WTC11 (cell line): ENCODE measurements around the gene ABCA13. TPM values are rescaled to one million over a fixed set of nuclear protein-coding genes. Genes with fewer than 3 reads are reported as not detected.

Experiments used
- ATAC-seq: fragments of 200-7000 bp; cut with Tn5 transposase; 2 replicates; pipeline ENCODE4 v1.10.0; 2021; ENCODE audit warnings: mild to moderate bottlenecking, moderate library complexity
- CTCF ChIA-PET: fragments of 300-600 bp; sonication (Branson Sonifier 250); formaldehyde crosslinking; loops from one replicate; lab custom pipeline; 2021; ENCODE audit warnings: antibody characterized with exemption; lab: Charles Lee
- POLR2A ChIA-PET: fragments of 350-600 bp; sonication (Branson Sonifier 250); formaldehyde crosslinking; loops from one replicate; lab custom pipeline; 2021; ENCODE audit warnings: antibody characterized with exemption; lab: Charles Lee
- DNase-seq: peaks from one replicate; pipeline ENCODE4 v3.0.0; 2021; ENCODE audit warnings: low spot score
- H3K27ac Mint-ChIP-seq: 2 replicates; pipeline ENCODE4 v1.8.0; 2021; ENCODE audit warnings: mixed read lengths
- H3K27me3 Mint-ChIP-seq: 2 replicates; pipeline ENCODE4 v1.8.0; 2021; ENCODE audit warnings: low read depth, mild to moderate bottlenecking, moderate library complexity, mixed read lengths
- H3K36me3 Mint-ChIP-seq: 2 replicates; pipeline ENCODE4 v1.8.0; 2021; ENCODE audit warnings: mixed read lengths
- H3K4me1 Mint-ChIP-seq: 2 replicates; pipeline ENCODE4 v1.8.0; 2022; ENCODE audit warnings: mixed read lengths
- H3K4me3 Mint-ChIP-seq: 2 replicates; pipeline ENCODE4 v1.8.0; 2021; ENCODE audit warnings: mild to moderate bottlenecking, moderate library complexity, mixed read lengths
- H3K9me3 Mint-ChIP-seq: 2 replicates; pipeline ENCODE4 v1.8.0; 2021; ENCODE audit warnings: mixed read lengths
- ATF3 ChIP-seq: sonication (generic); formaldehyde crosslinking; conservative IDR thresholded peaks from 2 replicates; pipeline ENCODE4 v1.8.1; 2022; ENCODE audit warnings: mild to moderate bottlenecking, missing genetic modification reagents
- CREM ChIP-seq: sonication (generic); formaldehyde crosslinking; IDR thresholded peaks from 2 replicates; pipeline ENCODE4 v1.8.1; 2022; ENCODE audit warnings: mild to moderate bottlenecking, missing genetic modification reagents, moderate library complexity
- ELF4 ChIP-seq: sonication (generic); formaldehyde crosslinking; IDR thresholded peaks from 2 replicates; pipeline ENCODE4 v1.8.1; 2022; ENCODE audit warnings: low read depth, mild to moderate bottlenecking, moderate library complexity, missing genetic modification reagents
- ESRRA ChIP-seq: sonication (generic); formaldehyde crosslinking; IDR thresholded peaks from 2 replicates; pipeline ENCODE4 v1.8.1; 2022; ENCODE audit warnings: mild to moderate bottlenecking, missing genetic modification reagents, borderline replicate concordance
- ETV6 ChIP-seq: sonication (generic); formaldehyde crosslinking; IDR thresholded peaks from 2 replicates; pipeline ENCODE4 v1.8.1; 2022; ENCODE audit warnings: mild to moderate bottlenecking, missing genetic modification reagents
- JUN ChIP-seq: sonication (generic); formaldehyde crosslinking; IDR thresholded peaks from 2 replicates; pipeline ENCODE4 v1.8.0; 2023; ENCODE audit warnings: mild to moderate bottlenecking, missing genetic modification reagents
- MLX ChIP-seq: sonication (generic); formaldehyde crosslinking; IDR thresholded peaks from 2 replicates; pipeline ENCODE4 v1.8.1; 2023; ENCODE audit warnings: mild to moderate bottlenecking, missing genetic modification reagents, moderate library complexity
- NFYB ChIP-seq: sonication (generic); formaldehyde crosslinking; conservative IDR thresholded peaks from 2 replicates; pipeline ENCODE4 v1.8.0; 2022; ENCODE audit warnings: low read depth, missing genetic modification reagents
- NR1H2 ChIP-seq: sonication (generic); formaldehyde crosslinking; IDR thresholded peaks from 2 replicates; pipeline ENCODE4 v1.9.0; 2021; ENCODE audit warnings: mild to moderate bottlenecking, moderate library complexity, missing genetic modification reagents
- SMAD3 ChIP-seq: sonication (generic); formaldehyde crosslinking; IDR thresholded peaks from 2 replicates; pipeline ENCODE4 v1.8.0; 2022; ENCODE audit warnings: missing genetic modification reagents, mild to moderate bottlenecking, borderline replicate concordance
- STAT6 ChIP-seq: sonication (generic); formaldehyde crosslinking; conservative IDR thresholded peaks from 2 replicates; pipeline ENCODE4 v1.8.1; 2023; ENCODE audit warnings: mild to moderate bottlenecking, low read depth, missing genetic modification reagents, moderate library complexity
- TCF7 ChIP-seq: sonication (generic); formaldehyde crosslinking; IDR thresholded peaks from 2 replicates; pipeline ENCODE4 v1.8.0; 2022; ENCODE audit warnings: mild to moderate bottlenecking, low read depth, missing genetic modification reagents, moderate library complexity
- TEAD4 ChIP-seq: sonication (generic); formaldehyde crosslinking; IDR thresholded peaks from 2 replicates; pipeline ENCODE4 v1.8.0; 2022; ENCODE audit warnings: mild to moderate bottlenecking, missing genetic modification reagents
- ZNF219 ChIP-seq: sonication (generic); formaldehyde crosslinking; IDR thresholded peaks from 2 replicates; pipeline ENCODE4 v1.8.0; 2023; ENCODE audit warnings: missing genetic modification reagents, mild to moderate bottlenecking, borderline replicate concordance
- ZNF263 ChIP-seq: sonication (generic); formaldehyde crosslinking; IDR thresholded peaks from 2 replicates; pipeline ENCODE4 v1.8.1; 2022; ENCODE audit warnings: low read depth, mild to moderate bottlenecking, moderate library complexity, missing genetic modification reagents
- ZNF532 ChIP-seq: fragments of 250-450 bp; sonication (Bioruptor Pico); IDR thresholded peaks from 2 replicates; pipeline ENCODE4 v1.9.0; 2021; ENCODE audit warnings: mild to moderate bottlenecking, borderline replicate concordance
- total RNA-seq: library from RNA; stranded (reverse); gene quantifications from 3 replicates; pipeline ENCODE4 v1.2.3, GENCODE V29; 2021
- TF ChIP-seq, protein P1 (sequence below): sonication (generic); formaldehyde crosslinking; IDR thresholded peaks from 2 replicates; pipeline ENCODE4 v1.8.0; 2023; ENCODE audit warnings: mild to moderate bottlenecking, missing genetic modification reagents
- TF ChIP-seq, protein P2 (sequence below): fragments of 250-450 bp; sonication (Bioruptor Pico); IDR thresholded peaks from 2 replicates; pipeline ENCODE4 v1.9.0; 2021; ENCODE audit warnings: moderate library complexity, mild to moderate bottlenecking, inconsistent platforms, borderline replicate concordance

ABCA13 gene
- total RNA-seq, 1 experiment from 2014 or later, result 0.04 TPM

DNA sequence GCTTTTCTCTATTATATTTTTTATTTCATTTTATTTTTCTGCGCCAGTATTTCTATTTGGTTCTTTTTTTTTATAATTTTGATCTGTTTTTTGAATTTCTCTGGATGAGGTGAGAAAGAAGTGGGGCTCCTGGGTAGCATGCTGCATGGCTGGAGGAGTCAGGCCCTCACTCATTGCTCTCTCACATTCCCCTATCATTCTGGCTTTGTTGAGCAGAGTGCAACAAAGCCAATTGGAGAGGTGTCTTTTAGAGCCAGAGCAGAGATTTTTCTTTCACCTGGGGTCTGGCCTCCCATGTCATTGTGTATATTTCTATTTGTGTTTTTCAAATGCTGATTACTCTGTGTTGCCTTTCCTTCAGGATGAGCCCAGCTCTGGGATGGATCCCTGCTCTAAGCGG is 423.1 kb downstream of the ABCA13 start:
- H3K4me1 Mint-ChIP-seq, result no peaks in the 10 kb centered on the region; the same call in 1 of the 2 replicates
- H3K36me3 Mint-ChIP-seq, result no peaks in the 10 kb centered on the region
- no peak for DNase-seq
- H3K9me3 Mint-ChIP-seq, result no peaks in the 10 kb centered on the region
- TF ChIP-seq TCF7 (CRISPR knock-in tag) (no peak), SMAD3 (CRISPR knock-in tag) (no peak), MLX (CRISPR knock-in tag) (no peak), ZNF532 (CRISPR knock-in tag) (no peak), CREM (no peak), ZNF263 (CRISPR knock-in tag) (no peak)
- TF ChIP-seq, protein P1, sequence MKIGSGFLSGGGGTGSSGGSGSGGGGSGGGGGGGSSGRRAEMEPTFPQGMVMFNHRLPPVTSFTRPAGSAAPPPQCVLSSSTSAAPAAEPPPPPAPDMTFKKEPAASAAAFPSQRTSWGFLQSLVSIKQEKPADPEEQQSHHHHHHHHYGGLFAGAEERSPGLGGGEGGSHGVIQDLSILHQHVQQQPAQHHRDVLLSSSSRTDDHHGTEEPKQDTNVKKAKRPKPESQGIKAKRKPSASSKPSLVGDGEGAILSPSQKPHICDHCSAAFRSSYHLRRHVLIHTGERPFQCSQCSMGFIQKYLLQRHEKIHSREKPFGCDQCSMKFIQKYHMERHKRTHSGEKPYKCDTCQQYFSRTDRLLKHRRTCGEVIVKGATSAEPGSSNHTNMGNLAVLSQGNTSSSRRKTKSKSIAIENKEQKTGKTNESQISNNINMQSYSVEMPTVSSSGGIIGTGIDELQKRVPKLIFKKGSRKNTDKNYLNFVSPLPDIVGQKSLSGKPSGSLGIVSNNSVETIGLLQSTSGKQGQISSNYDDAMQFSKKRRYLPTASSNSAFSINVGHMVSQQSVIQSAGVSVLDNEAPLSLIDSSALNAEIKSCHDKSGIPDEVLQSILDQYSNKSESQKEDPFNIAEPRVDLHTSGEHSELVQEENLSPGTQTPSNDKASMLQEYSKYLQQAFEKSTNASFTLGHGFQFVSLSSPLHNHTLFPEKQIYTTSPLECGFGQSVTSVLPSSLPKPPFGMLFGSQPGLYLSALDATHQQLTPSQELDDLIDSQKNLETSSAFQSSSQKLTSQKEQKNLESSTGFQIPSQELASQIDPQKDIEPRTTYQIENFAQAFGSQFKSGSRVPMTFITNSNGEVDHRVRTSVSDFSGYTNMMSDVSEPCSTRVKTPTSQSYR (CRISPR knock-in tag), result no peak
- ChIA-PET POLR2A (no interaction called here), CTCF (no interaction called here)
- peak; percentile 57; the same call in 1 of the 2 replicates for ATAC-seq
- H3K27me3 Mint-ChIP-seq, result no peaks in the 10 kb centered on the region
- H3K4me3 Mint-ChIP-seq, result no peak overlapping the region
- H3K27ac Mint-ChIP-seq, result no peak overlapping the region

GRCh38 chr7:48595756-48596155 is 424.5 kb downstream of the ABCA13 start:
- no peaks in the 10 kb centered on the region for H3K9me3 Mint-ChIP-seq
- H3K4me3 Mint-ChIP-seq, result no peak overlapping the region
- H3K36me3 Mint-ChIP-seq, result no peaks in the 10 kb centered on the region
- H3K27me3 Mint-ChIP-seq, result no peaks in the 10 kb centered on the region
- ChIA-PET POLR2A (no interaction called here), CTCF (no interaction called here)
- DNase-seq (no peak), ATAC-seq (no peak)
- no peaks in the 10 kb centered on the region; the same call in 1 of the 2 replicates for H3K4me1 Mint-ChIP-seq
- no peak overlapping the region for H3K27ac Mint-ChIP-seq
- no peak for TF ChIP-seq ELF4 (CRISPR knock-in tag)
- TF ChIP-seq, protein P2, sequence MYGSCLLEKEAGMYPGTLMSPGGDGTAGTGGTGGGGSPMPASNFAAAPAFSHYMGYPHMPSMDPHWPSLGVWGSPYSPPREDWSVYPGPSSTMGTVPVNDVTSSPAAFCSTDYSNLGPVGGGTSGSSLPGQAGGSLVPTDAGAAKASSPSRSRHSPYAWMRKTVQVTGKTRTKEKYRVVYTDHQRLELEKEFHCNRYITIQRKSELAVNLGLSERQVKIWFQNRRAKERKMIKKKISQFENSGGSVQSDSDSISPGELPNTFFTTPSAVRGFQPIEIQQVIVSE (CRISPR knock-in tag), result no peak
- TF ChIP-seq NFYB (CRISPR knock-in tag), result no peak
- no peak for TF ChIP-seq ATF3 (CRISPR knock-in tag)
- no peak for TF ChIP-seq JUN (CRISPR knock-in tag)
- no peak for TF ChIP-seq NR1H2 (CRISPR knock-in tag)
- TF ChIP-seq ETV6 (CRISPR knock-in tag), result no peak
- TF ChIP-seq ZNF219, result no peak
- TF ChIP-seq ESRRA (CRISPR knock-in tag), result no peak
- TF ChIP-seq TEAD4 (CRISPR knock-in tag), result no peak
- TF ChIP-seq ZNF532 (CRISPR knock-in tag), result no peak
- TF ChIP-seq STAT6 (CRISPR knock-in tag), result no peak
